HFF-Myc (cell line): ENCODE results near the gene SI.

Experiments used
- DNase-seq: peaks from one replicate; pipeline ENCODE4 v3.0.0-alpha.2; 2011; ENCODE audit warnings: low read depth; ENCODE audit errors: extremely low read depth
- H3K4me3 ChIP-seq: replicated peaks from 2 replicates; pipeline ENCODE4 v1.5.1; 2011; ENCODE audit warnings: low read depth, mild to moderate bottlenecking, control low read depth, low read length
- CTCF ChIP-seq: IDR thresholded peaks from 2 replicates; pipeline ENCODE4 v1.5.1; 2012; ENCODE audit warnings: mild to moderate bottlenecking, low read depth, low read length, control low read depth; ENCODE audit errors: missing control alignments

The SI gene

GRCh38 chr3:164940745-164941144 is 137.6 kb downstream of the SI start:
- no peak for TF ChIP-seq CTCF
- DNase-seq = no peak
- no peak overlapping the region for H3K4me3 ChIP-seq

GRCh38 chr3:164929642-164930041 is 148.7 kb downstream of the SI start:
- no peak overlapping the region for H3K4me3 ChIP-seq
- no peak for DNase-seq
- TF ChIP-seq CTCF = no peak
